Measurements from ENCODE around the gene ITGB6. TPM values are rescaled to one million over a fixed set of nuclear protein-coding genes. Genes with fewer than 3 reads are reported as not detected.

ITGB6 gene
- polyA plus RNA-seq, 2 of the 4 experiments (the other 2 are of a cell fraction): 4.2 to 5.0 TPM

GRCh38 chr2:160092445-160092844, 107.6 kb downstream of the ITGB6 start (continued):
- TF ChIP-seq BCL3 (IDR thresholded peaks at IDR 0.05): no peak
- no peak for TF ChIP-seq GATA3 (IDR thresholded peaks at IDR 0.05; ENCODE audit: borderline replicate concordance)

GRCh38 chr2:160091381-160091780, 108.7 kb downstream of the ITGB6 start:
- Histone ChIP-seq H3K4me2 (peak overlapping the region; percentile 37; the same call in 2 of the 3 replicates), H3K4me3 (no peak overlapping the region), H3K4me1 (peaks cover 10% of the 10 kb centered on the region), H3K27ac (peak overlapping the region in 1 of 2 experiments; percentile 62; a peak in 3 of 6 replicates), H3K9me3 (peaks cover 9% of the 10 kb centered on the region; the same call in 2 of the 3 replicates)
- TF ChIP-seq CHD4 (IDR thresholded peaks at IDR 0.05; ENCODE audit: borderline replicate concordance) (no peak), NR3C1 (IDR thresholded peaks at IDR 0.05) (no peak), USF2 (IDR thresholded peaks at IDR 0.05) (no peak)
- POLR2A ChIA-PET: no interaction called here
- DNase-seq (ENCODE audit: low read depth in 1 of 2, low spot score in 1 of 2): no peak
- no peak for FAIRE-seq
- ATAC-seq: no peak
- CTCF ChIA-PET: interaction anchor here (0.7 to 4.6 kb wide), 9 partner anchors 10 to 972 kb away, joined by 3 to 33 read pairs (median 4); no protein-coding TSS in a partner anchor

GRCh38 chr2:160087854-160088745, 112.0 kb downstream of the ITGB6 start:
- CTCF ChIA-PET: interaction anchor here (0.6 to 4.6 kb wide), 22 partner anchors 9 to 1858 kb away, joined by 3 to 33 read pairs (median 4); no protein-coding TSS in a partner anchor
- FAIRE-seq: no peak
- no peak overlapping the region for H3K4me3 ChIP-seq

More at GRCh38 chr2:160087854-160088745, 112.0 kb downstream of the ITGB6 start:
- 36% methylated on average over 4 of the region's 4 CpGs for WGBS (ENCODE audit: missing lambda C conversion rate)
- TF ChIP-seq BHLHE40 (IDR thresholded peaks at IDR 0.05; ENCODE audit: low read depth, low read length) (no peak), JUNB (IDR thresholded peaks at IDR 0.05) (no peak), RAD21 (conservative IDR thresholded peaks at IDR 0.05 in 1 of 2, IDR thresholded peaks at IDR 0.05 in 1 of 2) (peak; percentile 90 to 92), SREBF2 (IDR thresholded peaks at IDR 0.05) (no peak), CTCF (IDR thresholded peaks at IDR 0.05) (peak; percentile 86), HOXB13 (CRISPR knock-in tag; IDR thresholded peaks at IDR 0.05; ENCODE audit: low read depth) (no peak), E2F6 (IDR thresholded peaks at IDR 0.05; ENCODE audit: borderline replicate concordance, low read depth) (no peak), EHF (CRISPR knock-in tag; IDR thresholded peaks at IDR 0.05) (no peak), HOXB5 (CRISPR knock-in tag; IDR thresholded peaks at IDR 0.05) (no peak), POLR2AphosphoS2 (conservative IDR thresholded peaks at IDR 0.05; ENCODE audit: low read length) (no peak), KDM5A (IDR thresholded peaks at IDR 0.05) (no peak), SMC3 (IDR thresholded peaks at IDR 0.05) (peak; percentile 85), EP300 (IDR thresholded peaks at IDR 0.05) (no peak), CHD4 (IDR thresholded peaks at IDR 0.05; ENCODE audit: borderline replicate concordance) (no peak), CBX2 (IDR thresholded peaks at IDR 0.05; ENCODE audit: borderline replicate concordance, low read depth) (no peak), HES2 (IDR thresholded peaks at IDR 0.05) (no peak), POLR2A (IDR thresholded peaks at IDR 0.05; ENCODE audit: low read length) (no peak)
- no peak overlapping the region for H3K4me2 ChIP-seq
- 0 out of 3 replicates have a peak, but pooled peaks cover 3% of the 10 kb centered on the region for H3K9me3 ChIP-seq
- DNase-seq (ENCODE audit: low read depth in 1 of 2, low spot score in 1 of 2) (peak; percentile 35 to 62), ATAC-seq (peak; percentile 92 to 93)
- H3K27ac ChIP-seq: peak overlapping the region; percentile 0 to 67; a peak in 3 of 6 replicates
- POLR2A ChIA-PET: no interaction called here
- peaks cover 10% of the 10 kb centered on the region for H3K4me1 ChIP-seq

Measured in A549 (cell line).